ENCODE measurements around the gene SP2.

- TF ChIP-seq POLR2A (IDR thresholded peaks at IDR 0.05): no peak
- no peak for TF ChIP-seq CTCF (IDR thresholded peaks at IDR 0.05)
- TF ChIP-seq POLR2AphosphoS5 (IDR thresholded peaks at IDR 0.05): no peak
Measured at GRCh38 chr17:47902039-47902744, 6.2 kb downstream of the SP2 start.

All from prostate gland (tissue), 2 donors.